GM23248 (cell line): ENCODE results near the gene LEKR1.

Source experiments
- EZH2 ChIP-seq: fragments of 200-600 bp; sonication (generic); IDR thresholded peaks from 2 replicates; pipeline ENCODE4 v1.6.1; 2018; ENCODE audit warnings: antibody characterized with exemption, mild to moderate bottlenecking; ENCODE audit not compliant: insufficient read depth, poor library complexity, severe bottlenecking
- EZH2phosphoT487 ChIP-seq: fragments of 200-600 bp; sonication (generic); IDR thresholded peaks from 2 replicates; pipeline ENCODE4 v1.6.1; 2018; ENCODE audit warnings: antibody characterized with exemption, moderate library complexity, mild to moderate bottlenecking, low read depth; ENCODE audit not compliant: insufficient read depth

GRCh38 chr3:156957715-156958114, 131.6 kb downstream of the LEKR1 start:
- no peak for TF ChIP-seq EZH2
- no peak for TF ChIP-seq EZH2phosphoT487
